Measurements from ENCODE around the gene GLDC.

- no peak for TF ChIP-seq CTCF (IDR thresholded peaks at IDR 0.05; ENCODE audit: insufficient read depth, low read length, poor library complexity, severe bottlenecking)
- TF ChIP-seq EZH2phosphoT487 (conservative IDR thresholded peaks at IDR 0.05; ENCODE audit: low read length): no peak
Observed at GRCh38 chr9:6605202-6605601, 40.3 kb downstream of the GLDC start.

All from SU-DHL-6 (cell line).